H1 (cell line): ENCODE results near the gene CEP57L1. TPM values are rescaled to one million over a fixed set of nuclear protein-coding genes. Genes with fewer than 3 reads are reported as not detected.

Experiments
- CTCF ChIA-PET: fragments of 300-600 bp; sonication (Branson Sonifier 250); formaldehyde crosslinking; loops from one replicate; lab custom pipeline; 2021; ENCODE audit not compliant: partially characterized antibody; lab: Charles Lee
- POLR2A ChIA-PET: fragments of 300-600 bp; sonication (Branson Sonifier 250); formaldehyde crosslinking; loops from one replicate; lab custom pipeline; 2021; ENCODE audit warnings: inconsistent platforms; ENCODE audit not compliant: partially characterized antibody; lab: Charles Lee
- DNase-seq, 2 experiments: peaks; one replicate each; pipeline versions ENCODE4 v3.0.0 to v3.0.0-alpha.2; 2010 to 2022; ENCODE audit warnings: low spot score in 2 of 2, low read depth in 1 of 2, mixed read lengths in 1 of 2
- FAIRE-seq: peaks from 2 replicates; lab custom pipeline; 2011; peaks lifted over from hg19 to GRCh38; lab: Jason Lieb, UNC
- H2AFZ ChIP-seq: 2 replicates; pipeline ENCODE4 v1.8.1; 2012; ENCODE audit warnings: low read length, inconsistent platforms
- H2AK5ac ChIP-seq: 2 replicates; pipeline ENCODE4 v1.6.1; 2013; ENCODE audit warnings: low read depth, low read length
- H2BK120ac ChIP-seq: replicated peaks from 2 replicates; pipeline ENCODE3; 2013; ENCODE audit warnings: low read depth, low read length, inconsistent platforms
- H2BK12ac ChIP-seq: 2 replicates; pipeline ENCODE4 v1.6.1; 2013; ENCODE audit warnings: low read depth, low read length
- H2BK15ac ChIP-seq: 2 replicates; pipeline ENCODE4 v1.6.1; 2013; ENCODE audit warnings: low read length
- H2BK20ac ChIP-seq: 2 replicates; pipeline ENCODE4 v1.6.1; 2013; ENCODE audit warnings: low read length
- H2BK5ac ChIP-seq: 2 replicates; pipeline ENCODE4 v1.6.1; 2013; ENCODE audit warnings: low read depth, low read length
- H3K14ac ChIP-seq: 2 replicates; pipeline ENCODE4 v1.6.1; 2013; ENCODE audit warnings: inconsistent platforms; ENCODE audit not compliant: insufficient read length
- H3K18ac ChIP-seq: 2 replicates; pipeline ENCODE4 v1.6.1; 2013; ENCODE audit warnings: low read length; ENCODE audit errors: extremely low read depth
- H3K23ac ChIP-seq: 2 replicates; pipeline ENCODE4 v1.6.1; 2013; ENCODE audit warnings: inconsistent platforms; ENCODE audit not compliant: insufficient read length
- H3K23me2 ChIP-seq: 2 replicates; pipeline ENCODE4 v1.6.1; 2013; ENCODE audit warnings: low read depth, low read length
- H3K27ac ChIP-seq: 2 replicates; pipeline ENCODE4 v1.6.1; 2011; ENCODE audit warnings: low read depth, low read length, inconsistent platforms
- H3K27me3 ChIP-seq, 4 experiments: replicated peaks in 1 of 4; 1 replicate in 1 of 4; 2 replicates in 3 of 4; pipeline versions ENCODE4 v1.6.1 to v1.8.1; 2011 to 2013; ENCODE audit warnings: low read length in 3 of 4, mild to moderate bottlenecking in 3 of 4, inconsistent platforms in 2 of 4, mixed read lengths in 2 of 4, moderate library complexity in 1 of 4; ENCODE audit not compliant: control insufficient read depth in 3 of 4, insufficient read depth in 3 of 4; ENCODE audit errors: extremely low read depth in 1 of 4
- H3K36me3 ChIP-seq, 4 experiments: 2 replicates each; pipeline versions ENCODE4 v1.6.1 to v1.8.1; 2011 to 2013; ENCODE audit warnings: mild to moderate bottlenecking in 4 of 4, low read length in 3 of 4, moderate library complexity in 2 of 4, control low read depth in 1 of 4, inconsistent platforms in 1 of 4; ENCODE audit not compliant: insufficient read depth in 4 of 4, control insufficient read depth in 2 of 4
- H3K4ac ChIP-seq: replicated peaks from 2 replicates; pipeline ENCODE3; 2013; ENCODE audit warnings: low read length, low read depth, mixed read lengths, inconsistent platforms; ENCODE audit not compliant: insufficient read length
- H3K4me1 ChIP-seq, 4 experiments: replicated peaks in 1 of 4; 1 replicate in 1 of 4; 2 replicates in 3 of 4; pipeline versions ENCODE4 v1.6.1 to v1.8.1; 2011 to 2013; ENCODE audit warnings: low read length in 3 of 4, inconsistent platforms in 2 of 4, mixed read lengths in 1 of 4; ENCODE audit not compliant: insufficient read depth in 4 of 4, control insufficient read depth in 3 of 4
- H3K4me2 ChIP-seq, 2 experiments: 2 replicates each; pipeline versions ENCODE4 v1.6.1 to v1.8.1; 2011 to 2013; ENCODE audit warnings: low read depth in 2 of 2, low read length in 2 of 2, control low read depth in 1 of 2, inconsistent platforms in 1 of 2, mild to moderate bottlenecking in 1 of 2; ENCODE audit not compliant: insufficient read depth in 1 of 2
- H3K4me3 ChIP-seq, 4 experiments: fragments of 200-600, 300-600 bp in 1 of 4; sonication (generic), shearing (Covaris generic), sonication (Bioruptor Twin) in 1 of 4; 2 replicates each; pipeline versions ENCODE4 v1.5.1 to v1.8.1; 2011 to 2016; ENCODE audit warnings: low read length in 4 of 4, low read depth in 3 of 4, control low read depth in 2 of 4, inconsistent platforms in 2 of 4, mild to moderate bottlenecking in 2 of 4, mixed read lengths in 1 of 4, moderate library complexity in 1 of 4; ENCODE audit not compliant: insufficient read depth in 2 of 4; ENCODE audit errors: extremely low read depth in 1 of 4
- H3K56ac ChIP-seq: replicated peaks from 2 replicates; pipeline ENCODE3; 2013; ENCODE audit warnings: low read depth, mild to moderate bottlenecking, mixed read lengths, low read length, inconsistent platforms; ENCODE audit not compliant: insufficient read length
- H3K79me1 ChIP-seq: 2 replicates; pipeline ENCODE4 v1.6.1; 2013; ENCODE audit warnings: low read depth, low read length, control low read depth
- H3K79me2 ChIP-seq, 2 experiments: 2 replicates each; pipeline versions ENCODE4 v1.6.1 to v1.8.1; 2012 to 2013; ENCODE audit warnings: low read length in 2 of 2, mild to moderate bottlenecking in 2 of 2, inconsistent platforms in 1 of 2; ENCODE audit not compliant: insufficient read depth in 2 of 2, control insufficient read depth in 1 of 2
- H3K9ac ChIP-seq, 4 experiments: replicated peaks in 1 of 4; 1 replicate in 1 of 4; 2 replicates in 3 of 4; pipeline versions ENCODE4 v1.6.1 to v1.8.1; 2011 to 2013; ENCODE audit warnings: low read depth in 3 of 4, low read length in 3 of 4, control low read depth in 2 of 4, mild to moderate bottlenecking in 2 of 4, moderate library complexity in 2 of 4, inconsistent platforms in 1 of 4; ENCODE audit errors: extremely low read depth in 1 of 4
- H3K9me3 ChIP-seq, 2 experiments: 2 replicates each; pipeline versions ENCODE4 v1.6.1 to v1.8.1; 2012 to 2013; ENCODE audit warnings: mild to moderate bottlenecking in 2 of 2, moderate library complexity in 2 of 2, control low read depth in 1 of 2, inconsistent platforms in 1 of 2, low read depth in 1 of 2, low read length in 1 of 2, mixed read lengths in 1 of 2; ENCODE audit not compliant: insufficient read depth in 2 of 2
- H4K20me1 ChIP-seq, 2 experiments: replicated peaks in 1 of 2; 2 replicates each; pipeline versions ENCODE3 to v1.8.1; 2011 to 2013; ENCODE audit warnings: inconsistent platforms in 2 of 2, low read length in 2 of 2, mild to moderate bottlenecking in 1 of 2; ENCODE audit not compliant: insufficient read depth in 2 of 2, control insufficient read depth in 1 of 2
- H4K5ac ChIP-seq: 2 replicates; pipeline ENCODE4 v1.6.1; 2013; ENCODE audit warnings: low read length, low read depth, mixed read lengths, inconsistent platforms; ENCODE audit not compliant: insufficient read length
- H4K8ac ChIP-seq: 2 replicates; pipeline ENCODE4 v1.8.0; 2013; ENCODE audit warnings: mild to moderate bottlenecking, moderate library complexity, low read length, inconsistent platforms; ENCODE audit not compliant: insufficient read depth; ENCODE audit errors: extremely low read depth
- H4K91ac ChIP-seq: replicated peaks from 2 replicates; pipeline ENCODE3; 2013; ENCODE audit warnings: low read length, mixed read lengths, inconsistent platforms; ENCODE audit not compliant: insufficient read length
- CREB1 ChIP-seq: IDR thresholded peaks from 2 replicates; pipeline ENCODE4 v1.6.1; 2012; ENCODE audit warnings: inconsistent platforms
- SP2 ChIP-seq: IDR thresholded peaks from 2 replicates; pipeline ENCODE4 v1.6.1; 2012; ENCODE audit warnings: mild to moderate bottlenecking, low read length, inconsistent platforms
- TAF7 ChIP-seq: optimal IDR thresholded peaks from 2 replicates; pipeline ENCODE3; 2011; ENCODE audit warnings: low read depth, mild to moderate bottlenecking, inconsistent platforms, low read length, moderate library complexity, borderline replicate concordance
- WGBS, 2 experiments: shearing (Covaris generic) in 1 of 2; methylation state at CpG; one replicate each; pipeline versions ENCODE4 v1.1.6 to v1.1.7; 2013 to 2015; ENCODE audit warnings: low lambda C conversion rate in 2 of 2, mixed read lengths in 2 of 2, inconsistent platforms in 1 of 2, low coverage in 1 of 2, missing lambda C conversion rate in 1 of 2; ENCODE audit not compliant: insufficient replicate concordance in 2 of 2, insufficient coverage in 1 of 2, insufficient read length in 1 of 2; ENCODE audit errors: extremely low coverage in 1 of 2, missing lambda C conversion rate in 1 of 2; 5-methylcytosine and 5-hydroxymethylcytosine counted together
- polyA plus RNA-seq, 7 experiments: library from polyadenylated mRNA; depleted of rRNA in 3 of 7; stranded (reverse) in 5 of 7; unstranded in 2 of 7; fragments of >200 nt in 5 of 7; fragments of 200-250 nt in 2 of 7; gene quantifications; 1 replicate in 5 of 7; 2 replicates in 1 of 7; 4 replicates in 1 of 7; pipeline versions ENCODE4 v1.2.1 to v1.2.3, GENCODE V29; 2011 to 2013; ENCODE audit warnings: missing spikeins in 2 of 7, mixed read lengths in 2 of 7
- total RNA-seq: library from RNA; stranded (reverse); fragmentation: NEBNext Ultra II Directional; extraction: Animal tissue kit (Norgen Biotek cat#: 25700); gene quantifications from 2 replicates; pipeline ENCODE4 v1.2.1, GENCODE V29; 2021
- TF ChIP-seq, protein P1 (sequence below): IDR thresholded peaks from 2 replicates; pipeline ENCODE4 v1.6.1; 2011; ENCODE audit warnings: low read length, improper control_type of control experiment

CEP57L1 gene
- total and polyA plus RNA-seq, 2 of the 8 experiments (the other 6 are each of a cell fraction or from before 2014, with no cell fraction given): 3.6 to 11.5 TPM

- no peak overlapping the region for H3K14ac ChIP-seq
- TF ChIP-seq, protein P1, sequence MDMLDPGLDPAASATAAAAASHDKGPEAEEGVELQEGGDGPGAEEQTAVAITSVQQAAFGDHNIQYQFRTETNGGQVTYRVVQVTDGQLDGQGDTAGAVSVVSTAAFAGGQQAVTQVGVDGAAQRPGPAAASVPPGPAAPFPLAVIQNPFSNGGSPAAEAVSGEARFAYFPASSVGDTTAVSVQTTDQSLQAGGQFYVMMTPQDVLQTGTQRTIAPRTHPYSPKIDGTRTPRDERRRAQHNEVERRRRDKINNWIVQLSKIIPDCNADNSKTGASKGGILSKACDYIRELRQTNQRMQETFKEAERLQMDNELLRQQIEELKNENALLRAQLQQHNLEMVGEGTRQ: no peak
- TF ChIP-seq CREB1 (no peak), SP2 (no peak), TAF7 (no peak)
Observed at GRCh38 chr6:109188115-109188411, 92.8 kb downstream of the CEP57L1 start.

More at GRCh38 chr6:109188115-109188411, 92.8 kb downstream of the CEP57L1 start:
- Histone ChIP-seq H2BK5ac (no peak overlapping the region), H3K18ac (no peak overlapping the region), H2BK120ac (no peak overlapping the region), H3K27ac (no peak overlapping the region), H3K23ac (no peak overlapping the region), H4K8ac (no peak overlapping the region), H3K4me2 (no peak overlapping the region), H3K4me1 (peaks cover 0 to 7% (median 2%) of the 10 kb centered on the region in 4 experiments; a peak in 2 of 7 replicates), H3K56ac (no peak overlapping the region), H4K20me1 (no peaks in the 10 kb centered on the region), H2BK20ac (no peak overlapping the region), H3K4me3 (no peak overlapping the region), H2BK12ac (no peak overlapping the region), H3K9ac (no peak overlapping the region), H3K9me3 (peaks cover 8 to 10% of the 10 kb centered on the region in 2 experiments; a peak in 3 of 4 replicates), H3K4ac (no peak overlapping the region), H3K27me3 (no peaks in the 10 kb centered on the region), H2BK15ac (no peak overlapping the region), H3K79me1 (no peaks in the 10 kb centered on the region), H2AK5ac (no peak overlapping the region), H2AFZ (no peak overlapping the region), H3K79me2 (no peaks in the 10 kb centered on the region), H4K5ac (no peak overlapping the region), H4K91ac (no peak overlapping the region), H3K36me3 (no peaks in the 10 kb centered on the region), H3K23me2 (no peaks in the 10 kb centered on the region)
- DNase-seq: no peak
- 57% methylated on average over 5 of the region's 5 CpGs; no CpG with 5 or more reads in 1 of the 2 experiments for WGBS, 2 experiments
- ChIA-PET CTCF (interaction anchor here (0.6 to 3.8 kb wide), 46 partner anchors 10 to 291 kb away, joined by 3 to 60 read pairs (median 4); partner anchors contain the start of genes CD164, PPIL6, SESN1 and SMPD2), POLR2A (interaction anchor here (0.5 to 2.0 kb wide), 3 partner anchors 9 to 195 kb away, joined by 3 to 9 read pairs (median 3); partner anchors contain the start of gene CD164)
- FAIRE-seq: peak; percentile 39
